AG08396 (cell line): ENCODE data around the gene AGFG1.

ENCODE experiments used
- DNase-seq: peaks from one replicate; pipeline ENCODE4 v3.0.0; 2012; ENCODE audit warnings: low spot score, mixed read lengths

Gene AGFG1

DNA sequence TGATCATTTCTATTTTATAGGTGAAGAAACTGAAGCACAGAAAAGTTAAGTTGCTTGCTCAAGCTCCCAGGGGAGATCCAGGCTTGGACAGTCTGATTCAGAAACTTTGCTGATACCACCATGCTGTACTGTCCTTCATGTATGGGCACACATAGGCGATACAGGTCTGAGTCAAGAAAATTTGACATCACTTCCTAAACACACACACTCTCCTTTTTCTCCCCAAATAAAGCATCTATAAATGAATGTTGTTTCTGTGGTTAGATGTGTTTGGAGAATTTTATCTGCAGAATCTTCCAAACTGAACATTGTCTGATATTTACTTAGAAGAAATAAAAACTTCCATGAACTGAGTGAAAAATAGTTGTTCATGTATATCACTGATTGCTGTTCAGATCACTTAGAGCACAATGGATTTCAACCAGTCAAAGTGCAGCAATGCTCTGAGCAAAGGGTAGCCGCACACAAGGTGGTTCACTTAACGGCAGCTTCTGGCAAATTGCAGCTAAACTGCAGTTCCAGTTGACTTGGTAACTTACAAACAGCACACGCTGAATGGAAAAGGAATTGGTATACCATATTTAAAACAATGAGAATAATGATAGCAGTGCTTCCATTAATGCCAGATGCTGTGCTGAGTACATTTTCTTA, 10.0 kb upstream of the AGFG1 start:
- DNase-seq, result no peak

DNA sequence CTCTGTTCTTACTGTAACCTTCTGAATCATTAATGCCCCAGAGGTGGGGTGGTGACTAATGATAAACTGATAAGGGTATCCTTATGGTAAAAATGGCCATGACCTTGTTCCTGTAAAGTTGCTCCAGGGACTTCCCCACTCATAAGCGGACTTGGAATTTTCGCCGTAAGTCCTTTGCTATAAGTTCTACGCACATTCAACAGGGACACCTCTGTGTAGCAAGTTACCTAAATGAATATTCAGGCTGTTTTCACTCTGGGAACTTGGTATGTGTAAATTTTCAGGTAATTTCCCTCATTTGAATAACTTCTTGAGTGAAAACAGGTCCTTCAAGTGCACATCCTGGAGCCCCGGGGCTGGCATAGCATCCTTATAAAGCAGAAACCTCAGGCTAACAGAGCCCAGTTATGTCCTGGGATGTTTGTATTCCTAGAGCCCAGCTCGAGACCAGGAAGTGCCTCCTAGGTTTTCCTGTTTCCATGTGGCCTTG, 9.4 kb upstream of the AGFG1 start:
- no peak for DNase-seq

DNA sequence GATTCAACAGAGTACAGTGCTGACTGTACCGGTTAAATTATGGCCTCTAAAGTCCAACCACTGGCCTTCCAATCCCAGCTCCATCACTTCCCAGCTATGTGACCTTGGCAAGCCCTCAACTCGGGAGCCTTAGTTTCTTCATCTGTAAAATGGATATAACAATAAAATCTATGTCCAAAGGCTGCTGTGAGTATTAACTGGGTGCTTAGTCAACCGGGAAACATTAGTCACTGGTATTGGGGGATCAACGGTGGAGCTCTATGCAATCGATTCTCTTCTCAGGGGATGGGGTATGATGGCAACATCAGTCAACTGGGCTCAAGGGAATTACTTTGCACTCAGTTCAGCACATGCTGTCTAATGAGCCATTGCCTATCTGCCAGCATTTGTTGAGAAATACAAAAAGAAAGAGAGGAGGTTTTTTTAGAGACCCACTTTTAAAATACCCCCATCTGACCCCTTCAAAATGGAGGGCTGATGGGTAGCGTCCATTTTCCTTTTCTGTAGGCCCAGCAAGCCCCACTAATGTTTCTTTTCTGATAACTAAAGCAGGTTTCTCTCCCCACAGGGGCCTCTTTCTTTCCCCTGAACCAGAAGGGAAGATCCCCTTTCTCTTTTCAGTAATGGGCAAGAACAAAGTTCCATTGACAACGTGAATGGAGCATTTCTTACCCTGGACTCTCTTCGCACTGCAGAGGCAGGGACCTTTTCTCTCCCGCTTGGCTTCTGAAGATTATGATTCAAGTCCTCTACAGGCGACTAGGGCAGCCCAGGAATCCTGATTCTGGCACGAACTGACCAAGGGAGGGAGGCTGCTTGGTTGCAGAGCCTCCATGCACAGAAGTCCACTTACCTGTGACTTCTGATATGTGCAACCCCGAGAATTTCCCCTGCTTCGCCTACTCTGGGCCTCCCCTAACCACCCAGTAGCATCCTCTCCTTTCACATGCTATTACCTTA, 8.7 kb upstream of the AGFG1 start:
- DNase-seq, result no peak

DNA sequence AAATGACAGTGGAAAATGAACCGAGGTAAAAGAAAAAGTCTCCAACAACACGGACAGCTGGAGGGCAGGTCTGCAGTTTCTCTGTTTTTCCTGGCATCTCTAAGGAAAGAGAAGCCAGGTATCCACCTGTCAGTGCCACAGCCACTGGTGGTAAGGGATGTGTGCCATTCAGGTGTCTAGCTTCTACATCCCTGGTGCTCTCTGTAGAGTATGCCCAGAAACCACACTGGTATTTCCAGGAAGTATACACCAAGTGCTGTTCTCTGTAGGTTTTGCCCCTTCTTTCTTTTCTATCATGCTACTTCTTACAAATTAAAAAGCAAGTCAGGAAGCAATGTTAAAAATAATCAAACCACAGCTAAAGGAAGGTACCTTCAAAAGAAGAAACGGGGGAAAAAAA, 7.6 kb upstream of the AGFG1 start:
- DNase-seq, result no peak

DNA sequence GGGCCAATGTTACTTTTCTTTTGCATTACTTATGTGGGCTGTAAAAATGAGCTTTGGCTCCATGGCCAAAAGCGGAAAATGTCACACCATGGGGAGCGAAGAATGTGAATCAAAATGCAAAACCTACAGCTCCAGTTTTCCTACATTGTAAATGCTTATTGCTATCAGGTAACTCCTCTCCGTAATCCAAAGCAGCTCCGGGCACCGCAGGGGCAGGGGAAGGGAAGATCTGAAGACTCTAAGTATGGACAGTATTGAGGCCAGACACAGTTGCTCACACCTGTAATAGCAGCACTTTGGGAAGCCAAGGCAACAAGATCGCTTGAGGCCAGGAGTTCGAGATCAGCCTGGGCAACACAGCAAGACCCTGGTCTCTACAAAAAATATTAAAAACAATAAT, 7.1 kb upstream of the AGFG1 start:
- DNase-seq, result no peak

DNA sequence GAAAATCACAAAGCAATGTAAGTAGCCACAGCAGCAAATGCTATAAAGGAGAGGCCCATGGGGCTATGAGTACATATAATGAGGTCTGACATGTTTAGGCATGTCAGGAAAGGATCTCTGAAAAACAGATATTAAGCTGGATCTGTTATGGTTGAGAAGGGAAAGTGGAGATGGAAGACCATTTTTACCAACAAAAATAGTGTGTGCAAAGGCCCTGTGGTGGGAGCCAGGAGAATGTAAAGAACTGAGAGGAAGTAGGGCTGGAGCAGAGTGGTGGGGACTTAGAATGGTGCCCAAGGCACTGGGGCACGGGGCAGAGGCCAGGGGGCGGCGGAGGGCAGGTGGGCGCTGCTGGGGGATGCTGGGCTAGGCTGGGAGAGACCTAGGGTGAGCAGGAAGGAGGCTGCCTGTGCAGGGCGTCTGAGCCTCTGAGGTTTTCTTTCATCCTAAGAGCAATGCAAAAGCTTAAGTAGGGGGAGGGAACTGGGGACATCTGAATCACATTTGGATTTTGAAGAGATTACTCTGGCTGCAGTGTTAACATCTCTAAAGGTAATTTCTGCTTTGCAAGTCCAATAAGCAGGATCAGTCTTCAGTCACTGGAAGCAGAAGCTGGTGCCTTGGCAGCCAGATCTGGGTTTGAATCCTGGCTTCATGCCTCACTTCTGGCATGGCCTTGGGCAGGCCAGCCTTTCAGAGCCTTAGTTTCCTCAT, 4.9 kb upstream of the AGFG1 start:
- DNase-seq, result no peak

DNA sequence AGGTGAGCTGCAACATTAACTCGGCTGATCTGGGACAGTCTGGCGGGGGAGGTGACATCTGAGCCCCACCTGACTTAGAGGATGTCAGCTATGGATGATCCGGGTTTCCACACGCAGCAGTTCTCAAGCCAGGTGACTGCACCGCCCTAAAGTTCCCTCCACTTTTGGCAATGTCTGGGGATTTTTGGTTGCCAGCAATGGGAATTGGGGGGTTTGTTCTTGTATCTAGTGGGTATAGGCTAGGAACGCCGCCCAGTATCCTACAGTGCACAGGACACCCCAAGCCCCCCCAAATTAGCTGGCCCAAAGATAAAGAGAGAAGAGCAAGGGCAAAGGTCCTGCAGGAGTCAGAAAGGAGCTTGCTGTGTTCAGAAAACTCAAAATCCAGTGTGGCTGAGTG, 544 bp upstream of the AGFG1 start:
- no peak for DNase-seq

DNA sequence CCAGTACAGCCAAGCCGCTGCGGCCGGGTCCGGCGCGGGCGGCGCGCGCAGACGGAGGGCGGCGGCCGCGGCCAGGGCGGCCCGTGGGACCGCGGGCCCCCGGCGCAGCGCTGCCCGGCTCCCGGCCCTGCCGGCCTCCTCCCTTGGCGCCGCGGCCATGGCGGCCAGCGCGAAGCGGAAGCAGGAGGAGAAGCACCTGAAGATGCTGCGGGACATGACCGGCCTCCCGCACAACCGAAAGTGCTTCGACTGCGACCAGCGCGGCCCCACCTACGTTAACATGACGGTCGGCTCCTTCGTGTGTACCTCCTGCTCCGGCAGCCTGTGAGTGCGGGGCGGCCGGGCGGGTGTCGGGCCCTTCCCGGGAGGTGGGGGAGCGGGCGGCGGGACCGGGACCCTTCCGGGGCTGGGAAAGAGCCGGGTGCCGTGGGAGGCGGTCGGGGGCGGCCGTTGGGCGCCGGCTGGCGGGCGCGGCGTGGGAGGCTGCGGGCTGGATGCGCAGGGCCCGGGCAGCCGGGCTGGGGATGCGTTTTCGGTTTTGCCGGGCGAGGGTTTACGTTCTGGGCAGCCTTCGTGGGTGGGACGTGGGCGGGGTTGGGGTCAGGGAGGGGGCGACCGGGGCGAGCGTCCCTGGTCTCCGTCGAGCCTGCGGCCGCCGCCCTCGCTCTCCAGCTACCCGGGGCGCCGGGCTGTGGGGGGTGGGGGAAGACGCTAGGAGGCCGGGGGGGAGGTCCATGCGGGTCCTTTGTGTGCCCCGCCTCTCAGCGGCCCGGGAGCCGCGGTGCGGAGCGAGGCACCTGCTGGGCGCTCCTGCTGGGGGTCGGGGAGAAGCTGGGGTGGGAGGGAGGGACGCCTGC, 537 bp downstream of the AGFG1 start:
- DNase-seq, result peak; percentile 74

DNA sequence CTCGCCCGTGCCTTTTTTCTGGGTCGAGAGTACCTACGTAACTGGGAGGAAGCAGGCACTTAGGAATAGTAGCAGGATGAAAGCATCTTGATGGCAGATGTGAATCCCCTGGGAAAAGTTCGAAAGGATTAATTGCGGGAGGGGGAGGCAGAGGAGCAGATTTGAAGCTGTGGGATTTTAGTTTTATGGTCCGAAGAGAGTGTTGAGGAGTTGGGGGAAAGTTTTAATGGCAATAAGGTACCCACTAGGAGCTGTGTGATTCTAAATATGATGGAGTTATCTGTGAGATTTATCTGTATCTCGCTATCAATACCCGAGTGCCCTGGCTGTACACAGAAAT, 1.1 kb downstream of the AGFG1 start:
- DNase-seq, result no peak

DNA sequence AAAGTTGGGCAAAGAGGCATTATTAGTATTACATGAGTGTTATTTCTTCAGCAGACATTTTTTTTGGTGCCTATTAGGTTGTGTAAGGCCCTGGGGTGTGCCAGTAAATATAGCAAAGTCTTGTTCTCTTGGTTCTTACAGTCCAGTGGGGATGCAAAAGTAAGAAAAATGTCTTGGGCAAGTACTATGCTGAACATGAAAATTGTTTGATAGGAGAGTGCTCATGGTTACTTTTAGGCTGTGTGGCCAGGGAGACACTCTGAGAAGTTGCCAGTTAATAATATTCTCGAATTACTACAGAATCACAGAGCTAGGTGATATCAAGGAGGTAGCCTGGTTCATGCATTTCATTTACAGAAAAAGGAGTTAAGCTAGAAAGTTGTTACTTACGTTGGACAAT, 1.9 kb downstream of the AGFG1 start:
- DNase-seq, result no peak

DNA sequence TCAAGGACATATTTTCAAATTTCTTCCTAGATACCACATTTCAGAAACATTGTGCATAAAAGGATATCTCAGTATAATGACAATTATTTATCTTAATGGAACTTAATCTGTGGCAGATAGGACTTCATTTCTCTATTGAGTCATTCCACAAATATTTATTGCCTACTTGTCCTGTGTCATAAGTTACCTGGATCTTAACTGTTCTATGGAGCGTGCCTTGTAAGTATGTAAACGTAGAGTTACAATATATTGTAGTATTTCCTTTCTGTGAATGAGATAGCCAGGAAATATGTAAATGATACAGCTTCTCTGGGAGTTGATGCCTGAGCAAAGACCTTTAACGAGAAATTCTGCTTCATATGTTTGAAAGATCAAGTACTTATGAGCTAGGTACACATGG, 2.5 kb downstream of the AGFG1 start:
- no peak for DNase-seq

DNA sequence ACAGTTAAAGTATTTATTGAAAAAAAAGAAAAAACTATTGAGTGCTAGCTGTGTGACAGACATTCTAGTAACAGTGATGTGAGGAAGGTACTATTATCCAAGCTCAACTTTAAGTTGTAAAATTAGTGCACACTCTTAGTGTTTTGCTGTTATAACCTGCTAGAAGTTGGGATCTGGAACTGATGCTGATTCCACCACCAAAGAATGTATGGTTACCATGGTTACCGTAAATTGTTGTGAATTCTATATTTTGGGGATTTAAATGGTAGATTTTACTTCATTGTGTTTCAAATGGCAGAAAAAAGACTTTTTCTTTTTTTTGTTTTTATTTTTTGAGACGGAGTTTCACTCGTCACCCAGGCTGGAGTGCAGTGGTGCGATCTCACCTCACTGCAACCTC, 5.3 kb downstream of the AGFG1 start:
- no peak for DNase-seq

DNA sequence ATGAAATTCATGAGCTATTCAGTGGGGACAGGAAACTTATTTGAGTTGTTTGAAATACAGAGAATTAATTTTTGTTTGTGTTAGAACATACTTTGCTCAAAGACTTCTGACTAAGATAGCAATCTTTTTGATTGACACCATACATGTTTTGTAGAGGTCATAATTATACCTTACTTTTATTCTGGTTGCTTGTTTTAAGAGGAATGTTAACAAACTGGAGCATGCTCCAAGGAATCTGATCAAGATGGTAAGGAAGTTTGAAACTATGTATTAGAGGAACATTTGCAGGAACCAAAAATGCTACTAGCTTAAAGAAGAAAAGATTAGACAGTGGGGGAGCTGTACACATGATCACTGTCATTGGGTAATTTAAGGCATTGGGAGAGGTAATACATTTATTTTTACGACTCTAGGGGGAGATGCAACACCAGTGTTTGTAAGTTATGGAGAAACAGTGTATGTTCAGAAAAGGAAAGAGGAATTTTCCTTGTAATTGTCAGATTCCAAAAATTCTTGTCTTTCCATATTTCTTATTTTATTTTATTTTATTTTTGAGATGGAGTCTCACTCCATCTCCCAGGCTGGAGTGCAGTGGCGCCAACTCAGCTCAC, 8.0 kb downstream of the AGFG1 start:
- DNase-seq, result peak; percentile 28

DNA sequence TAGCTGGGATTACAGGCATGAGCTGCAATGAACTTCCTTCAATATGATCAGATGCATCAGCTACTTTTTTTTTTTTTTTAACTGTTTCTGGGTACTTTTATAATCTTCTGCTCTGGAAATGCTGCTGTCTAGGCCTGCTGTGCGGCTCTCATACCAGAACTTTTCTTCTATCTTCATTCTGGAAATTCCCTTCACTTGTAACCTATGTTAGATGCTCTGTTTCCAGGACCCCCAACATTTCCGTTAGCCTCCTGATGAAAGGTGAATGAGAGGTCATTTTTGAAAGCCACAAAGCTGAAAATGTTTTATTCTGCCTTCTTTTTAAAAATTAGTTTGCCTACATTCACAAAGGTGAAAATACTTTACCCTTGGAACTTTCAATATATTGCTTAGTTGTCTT, 8.6 kb downstream of the AGFG1 start:
- DNase-seq, result no peak

DNA sequence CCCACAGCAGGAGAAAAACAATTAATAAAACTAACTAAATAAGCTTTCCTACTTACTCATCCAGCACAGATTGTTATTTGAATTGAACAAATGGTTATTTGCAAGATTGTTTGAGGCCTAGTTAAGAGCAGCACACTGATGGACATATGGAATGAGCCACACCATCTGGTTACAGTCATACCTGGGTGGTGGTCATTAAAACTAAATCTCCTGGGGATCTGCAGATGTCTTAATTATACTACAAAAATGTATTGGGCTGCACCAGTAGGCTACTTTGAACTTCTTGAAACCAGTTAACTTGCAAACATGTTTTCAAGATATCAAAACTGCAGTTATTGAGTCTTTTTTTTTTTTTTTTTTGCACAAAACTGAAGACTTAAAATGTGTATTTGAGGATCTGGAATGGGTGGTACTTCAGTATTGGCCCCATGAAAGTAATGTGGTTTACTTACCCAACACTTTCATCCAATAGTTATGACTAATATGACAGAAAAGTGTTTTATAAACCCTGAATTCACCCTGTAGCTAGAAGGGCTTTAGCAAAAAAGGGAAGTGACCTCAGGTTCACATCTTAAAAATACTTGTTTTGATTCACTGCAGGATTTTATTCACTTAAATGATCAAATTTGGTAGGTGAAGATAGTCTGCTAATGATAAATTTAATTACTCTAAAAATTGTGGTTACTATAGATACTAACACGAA, 10.8 kb downstream of the AGFG1 start:
- DNase-seq, result peak; percentile 26

DNA sequence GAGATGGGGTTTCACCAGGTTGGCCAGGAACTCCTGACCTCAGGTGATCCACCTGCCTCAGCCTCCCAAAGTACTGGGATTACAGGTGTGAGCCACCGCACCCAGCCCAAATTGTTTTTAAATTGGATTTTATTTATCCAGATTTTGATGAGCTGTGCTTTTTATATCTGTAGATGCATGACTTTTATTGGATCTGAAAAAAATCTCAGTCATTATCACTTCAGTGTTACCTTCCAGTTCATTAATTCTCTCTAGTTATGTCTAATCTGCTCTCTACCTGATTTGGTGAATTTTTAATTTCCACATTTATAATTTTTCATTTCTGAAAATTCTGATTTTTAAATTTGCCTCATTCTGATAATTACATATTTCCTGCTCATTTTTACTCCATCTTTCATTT, 13.5 kb downstream of the AGFG1 start:
- DNase-seq, result no peak

DNA sequence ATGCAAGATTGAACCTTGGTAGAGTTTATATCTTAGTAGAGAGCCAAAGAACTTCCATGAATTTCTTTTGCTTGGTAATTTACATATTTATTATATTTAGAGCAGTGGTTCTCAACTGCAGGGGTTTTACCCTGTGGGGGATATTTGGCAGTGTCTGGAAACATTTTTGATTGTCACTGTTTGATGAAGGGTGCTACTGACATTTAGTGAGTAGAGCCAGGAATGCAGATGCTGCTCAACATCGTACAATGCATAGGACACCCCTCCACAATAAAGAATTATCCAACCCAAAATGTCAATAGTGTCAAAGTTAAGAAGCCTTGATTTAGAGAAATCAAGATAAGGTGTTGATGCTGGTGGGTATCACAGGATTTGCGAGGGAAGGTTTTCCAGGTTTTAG, 14.7 kb downstream of the AGFG1 start:
- DNase-seq, result no peak

DNA sequence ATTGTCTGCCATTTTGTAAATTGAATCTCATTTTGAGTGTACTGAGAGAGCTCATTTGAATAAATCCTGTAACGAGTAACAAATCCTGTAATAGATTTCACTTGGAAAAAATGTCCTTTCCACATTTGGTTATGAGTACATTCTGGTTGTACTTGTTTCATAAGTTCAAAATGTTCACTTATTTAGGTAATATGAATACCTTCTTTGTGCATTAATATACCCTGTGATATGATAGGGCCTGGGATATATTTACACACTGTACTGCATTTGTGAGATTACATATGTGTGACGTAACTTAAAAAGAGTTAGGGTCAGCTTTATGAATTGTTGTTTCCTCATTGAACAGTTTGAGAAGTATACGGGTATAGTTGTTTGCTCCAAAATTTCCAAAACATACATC, 16.1 kb downstream of the AGFG1 start:
- no peak for DNase-seq

DNA sequence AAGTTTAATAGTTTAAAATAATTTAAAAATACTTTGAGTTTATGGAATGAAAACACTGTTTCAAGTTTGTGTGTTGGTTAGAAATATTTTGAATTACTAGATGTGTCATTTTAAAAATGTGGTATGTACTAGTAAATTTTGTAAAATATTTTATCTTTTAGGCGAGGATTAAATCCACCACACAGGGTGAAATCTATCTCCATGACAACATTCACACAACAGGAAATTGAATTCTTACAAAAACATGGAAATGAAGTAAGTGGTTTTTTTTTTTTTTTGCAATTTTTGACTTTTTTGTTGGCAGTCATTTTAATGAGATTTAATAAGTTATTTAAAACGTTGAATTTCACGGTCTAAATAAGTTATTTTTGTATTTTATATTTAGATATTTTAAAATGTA, 19.4 kb downstream of the AGFG1 start:
- no peak for DNase-seq

DNA sequence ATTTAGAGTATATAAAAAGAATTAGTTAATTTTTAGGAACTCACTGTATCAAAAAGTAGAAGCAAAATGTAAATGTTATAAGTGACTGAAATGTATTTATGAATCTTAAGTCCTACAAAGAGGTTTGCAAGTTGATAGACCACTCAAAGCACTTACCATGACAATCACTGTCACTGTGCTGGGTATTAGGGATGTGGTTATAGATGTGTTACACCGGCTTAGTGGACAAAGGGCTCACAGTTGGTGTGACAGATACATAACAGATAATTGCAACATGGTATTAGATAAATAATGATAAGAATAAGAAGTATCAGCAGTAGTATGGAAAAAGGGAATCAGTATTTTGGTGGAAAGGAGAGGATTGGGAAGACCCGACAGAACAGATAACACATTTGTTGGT, 21.6 kb downstream of the AGFG1 start:
- no peak for DNase-seq

DNA sequence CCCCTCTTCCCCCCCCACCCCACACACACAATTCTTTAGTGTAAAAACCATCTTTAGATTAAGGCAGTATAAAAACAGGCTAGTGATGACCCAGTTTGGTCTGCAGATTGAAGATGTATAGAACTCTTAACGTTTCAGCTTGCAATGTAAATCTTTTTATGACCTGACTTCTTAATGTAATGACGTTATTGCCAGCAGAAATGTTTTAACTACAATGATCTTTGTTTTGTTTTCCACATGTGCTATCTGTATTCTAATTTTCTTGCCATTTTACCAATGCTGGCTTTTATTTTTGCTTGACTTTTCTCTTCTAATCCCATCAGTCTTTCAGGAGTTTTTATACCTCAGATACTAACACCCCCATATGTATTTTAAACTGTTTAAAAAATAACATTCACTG, 25.2 kb downstream of the AGFG1 start:
- no peak for DNase-seq
